ENCODE measurements around the gene CNN1. TPM values are rescaled to one million over a fixed set of nuclear protein-coding genes. Genes with fewer than 3 reads are reported as not detected.

Gene CNN1
- total and polyA plus RNA-seq, 9 of the 15 experiments (the other 6 are each of a cell fraction or from before 2014, with no cell fraction given): 0.23 to 10.6 (median 5.2) TPM

GRCh38 chr19:11560404-11561051 is 21.9 kb downstream of the CNN1 start (continued):
- TF ChIP-seq ID3 (CRISPR knock-in tag; IDR thresholded peaks at IDR 0.05) (no peak), ID3 (tag; IDR thresholded peaks at IDR 0.05) (peak; percentile 84), ZNF324 (CRISPR knock-in tag; IDR thresholded peaks at IDR 0.05) (no peak), ELK3 (CRISPR knock-in tag; IDR thresholded peaks at IDR 0.05) (no peak), TCF15 (CRISPR knock-in tag; IDR thresholded peaks at IDR 0.05) (no peak), HNRNPK (IDR thresholded peaks at IDR 0.05; ENCODE audit: low read depth, low read length, poor library complexity, severe bottlenecking) (no peak), MEIS2 (IDR thresholded peaks at IDR 0.05; ENCODE audit: partially characterized antibody) (peak; percentile 98), ZNF589 (CRISPR knock-in tag; IDR thresholded peaks at IDR 0.05; ENCODE audit: low read depth) (peak; percentile 64; the same call in 1 of the 2 replicates), TBP (optimal IDR thresholded peaks at IDR 0.05; ENCODE audit: low read depth, low read length) (peak; percentile 57), HDAC3 (IDR thresholded peaks at IDR 0.05; ENCODE audit: borderline replicate concordance, partially characterized antibody) (peak; percentile 85), POLR2A (conservative IDR thresholded peaks at IDR 0.05) (peak; percentile 61; the same call in 1 of the 2 replicates), ZNF239 (CRISPR knock-in tag; IDR thresholded peaks at IDR 0.05) (peak; percentile 73), ILK (tag; IDR thresholded peaks at IDR 0.05; ENCODE audit: borderline replicate concordance, low read depth) (no peak), NBN (IDR thresholded peaks at IDR 0.05; ENCODE audit: low read depth) (peak; percentile 56; the same call in 1 of the 2 replicates), HDAC2 (IDR thresholded peaks at IDR 0.05) (peak; percentile 89), KLF1 (tag; IDR thresholded peaks at IDR 0.05) (no peak), MAZ (CRISPR knock-in tag; conservative IDR thresholded peaks at IDR 0.05 in 1 of 2, IDR thresholded peaks at IDR 0.05 in 1 of 2) (peak in 1 of 2 experiments; percentile 29; a peak in 2 of 4 replicates), BACH1 (tag; IDR thresholded peaks at IDR 0.05) (no peak), NKRF (IDR thresholded peaks at IDR 0.05; ENCODE audit: borderline replicate concordance) (0 out of 2 replicates have a peak, but pooled peaks have one; percentile 6), CBFA2T2 (conservative IDR thresholded peaks at IDR 0.05) (peak; percentile 95), SMARCC2 (IDR thresholded peaks at IDR 0.05; ENCODE audit: low read depth) (peak; percentile 65; the same call in 1 of the 2 replicates), ZBED1 (IDR thresholded peaks at IDR 0.05) (no peak), VEZF1 (CRISPR knock-in tag; IDR thresholded peaks at IDR 0.05) (peak; percentile 35), RCOR1 (IDR thresholded peaks at IDR 0.05; ENCODE audit: borderline replicate concordance in 1 of 2, low read depth in 2 of 2, low read length in 2 of 2) (peak; percentile 66 to 93), C11orf30 (IDR thresholded peaks at IDR 0.05; ENCODE audit: low read depth) (peak; percentile 52)
